OCI-LY1 (cell line): ENCODE data around the gene ZNF285.

Experiments
- H2AFZ ChIP-seq: fragments of 200-600 bp; sonication (generic), shearing (Covaris generic); 2 replicates; pipeline ENCODE4 v1.6.0; 2014; ENCODE audit warnings: antibody characterized with exemption, mild to moderate bottlenecking, low read length
- H3F3A ChIP-seq: fragments of 200-600 bp; sonication (generic), shearing (Covaris generic); 2 replicates; pipeline ENCODE4 v1.6.0; 2014; ENCODE audit warnings: mild to moderate bottlenecking, antibody characterized with exemption, low read length, moderate library complexity; ENCODE audit not compliant: insufficient read depth
- H3K27ac ChIP-seq: fragments of 200-600 bp; sonication (generic); 2 replicates; pipeline ENCODE4 v1.5.1; 2014; ENCODE audit warnings: low read length, mixed run types, mild to moderate bottlenecking, low read depth; ENCODE audit not compliant: poor library complexity, severe bottlenecking
- H3K27me3 ChIP-seq: fragments of 200-600 bp; sonication (generic); 2 replicates; pipeline ENCODE4 v1.6.0; 2014; ENCODE audit warnings: antibody characterized with exemption, mild to moderate bottlenecking, low read length, moderate library complexity; ENCODE audit not compliant: insufficient read depth
- H3K36me3 ChIP-seq: fragments of 200-600 bp; sonication (generic); 2 replicates; pipeline ENCODE4 v1.6.1; 2014; ENCODE audit warnings: mild to moderate bottlenecking, antibody characterized with exemption, low read length, moderate library complexity, mixed read lengths; ENCODE audit not compliant: insufficient read depth
- H3K4me1 ChIP-seq: fragments of 200-600 bp; sonication (generic); 2 replicates; pipeline ENCODE4 v1.5.1; 2014; ENCODE audit warnings: mild to moderate bottlenecking, low read length, moderate library complexity; ENCODE audit not compliant: insufficient read depth, severe bottlenecking
- H3K4me2 ChIP-seq: fragments of 200-600 bp; sonication (generic), shearing (Covaris generic); 2 replicates; pipeline ENCODE4 v1.6.1; 2014; ENCODE audit warnings: low read length
- H3K4me3 ChIP-seq: fragments of 200-600 bp; sonication (generic); 2 replicates; pipeline ENCODE4 v1.5.1; 2014; ENCODE audit warnings: low read length, low read depth, mild to moderate bottlenecking, mixed read lengths; ENCODE audit not compliant: poor library complexity, severe bottlenecking
- H3K79me2 ChIP-seq: fragments of 200-600 bp; shearing (Covaris generic); 2 replicates; pipeline ENCODE4 v1.6.1; 2016; ENCODE audit warnings: mixed run types, low read length, mixed read lengths; ENCODE audit not compliant: insufficient read depth
- H3K9ac ChIP-seq: fragments of 200-600 bp; sonication (generic), shearing (Covaris generic); 2 replicates; pipeline ENCODE4 v1.6.1; 2014; ENCODE audit warnings: mild to moderate bottlenecking, low read length, mixed read lengths
- H3K9me2 ChIP-seq: fragments of 200-600 bp; sonication (generic), shearing (Covaris generic); 2 replicates; pipeline ENCODE4 v1.6.1; 2014; ENCODE audit warnings: low read depth, mild to moderate bottlenecking, low read length, mixed read lengths
- H3K9me3 ChIP-seq: fragments of 200-600 bp; shearing (Covaris generic); 2 replicates; pipeline ENCODE4 v1.6.1; 2014; ENCODE audit warnings: low read length, mixed read lengths
- H4K20me1 ChIP-seq: fragments of 200-600 bp; sonication (generic), shearing (Covaris generic); 2 replicates; pipeline ENCODE4 v1.6.0; 2016; ENCODE audit warnings: mild to moderate bottlenecking, low read length; ENCODE audit not compliant: insufficient read depth
- CTCF ChIP-seq: fragments of 200-600 bp; sonication (generic), shearing (Covaris generic); IDR thresholded peaks from 2 replicates; pipeline ENCODE4 v1.5.1; 2017; ENCODE audit warnings: mild to moderate bottlenecking, antibody characterized with exemption, low read length, moderate library complexity, mixed read lengths
- EZH2 ChIP-seq: fragments of 200-600 bp; sonication (generic), shearing (Covaris generic); IDR thresholded peaks from 2 replicates; pipeline ENCODE4 v1.8.0; 2017; ENCODE audit warnings: borderline replicate concordance, mixed run types, mild to moderate bottlenecking, antibody characterized with exemption, low read length, moderate library complexity, mixed read lengths

The ZNF285 gene

GRCh38 chr19:44374789-44375188 is 26.6 kb downstream of the ZNF285 start:
- no peaks in the 10 kb centered on the region for H3K9me2 ChIP-seq
- no peaks in the 10 kb centered on the region for H3K36me3 ChIP-seq
- no peaks in the 10 kb centered on the region for H3K4me1 ChIP-seq
- H3K79me2 ChIP-seq: no peaks in the 10 kb centered on the region
- no peaks in the 10 kb centered on the region for H4K20me1 ChIP-seq
- TF ChIP-seq EZH2 (no peak), CTCF (no peak)
- H3K27ac ChIP-seq: no peak overlapping the region
- H3F3A ChIP-seq: no peaks in the 10 kb centered on the region
- no peaks in the 10 kb centered on the region for H3K9me3 ChIP-seq
- H2AFZ ChIP-seq: no peak overlapping the region
- H3K4me3 ChIP-seq: no peak overlapping the region
- H3K27me3 ChIP-seq: no peaks in the 10 kb centered on the region
- H3K4me2 ChIP-seq: no peak overlapping the region
- H3K9ac ChIP-seq: no peak overlapping the region

- no peaks in the 10 kb centered on the region for H3K79me2 ChIP-seq
- no peak overlapping the region for H2AFZ ChIP-seq
- H3K27ac ChIP-seq: no peak overlapping the region
Observed at GRCh38 chr19:44371815-44372480, 29.5 kb downstream of the ZNF285 start.

GRCh38 chr19:44367024-44367423 is 34.4 kb downstream of the ZNF285 start:
- H4K20me1 ChIP-seq: no peaks in the 10 kb centered on the region
- no peaks in the 10 kb centered on the region for H3K4me1 ChIP-seq
- TF ChIP-seq EZH2: no peak
- no peak for TF ChIP-seq CTCF
- H3K36me3 ChIP-seq: no peaks in the 10 kb centered on the region
- no peaks in the 10 kb centered on the region for H3K9me3 ChIP-seq
- H3K9me2 ChIP-seq: no peaks in the 10 kb centered on the region
- no peak overlapping the region for H3K9ac ChIP-seq
- no peak overlapping the region for H2AFZ ChIP-seq
- H3K27me3 ChIP-seq: no peaks in the 10 kb centered on the region
- H3K4me3 ChIP-seq: no peak overlapping the region
- H3K79me2 ChIP-seq: no peaks in the 10 kb centered on the region
- no peak overlapping the region for H3K4me2 ChIP-seq
- no peak overlapping the region for H3K27ac ChIP-seq
- no peaks in the 10 kb centered on the region for H3F3A ChIP-seq

More at GRCh38 chr19:44371815-44372480, 29.5 kb downstream of the ZNF285 start:
- Histone ChIP-seq H4K20me1 (no peaks in the 10 kb centered on the region), H3K9ac (no peak overlapping the region), H3K27me3 (no peaks in the 10 kb centered on the region), H3K4me2 (no peak overlapping the region), H3F3A (no peaks in the 10 kb centered on the region), H3K36me3 (no peaks in the 10 kb centered on the region), H3K4me1 (no peaks in the 10 kb centered on the region), H3K4me3 (no peak overlapping the region), H3K9me2 (no peaks in the 10 kb centered on the region), H3K9me3 (no peaks in the 10 kb centered on the region)
- no peak for TF ChIP-seq CTCF
- no peak for TF ChIP-seq EZH2
